Neural cell (in vitro differentiated cells): ENCODE measurements around the gene DIMT1. TPM values are rescaled to one million over a fixed set of nuclear protein-coding genes. Genes with fewer than 3 reads are reported as not detected.

Experiments used
- H2AFZ ChIP-seq: fragments of 200-600, 300-800 bp; sonication (generic), shearing (Covaris generic); 2 replicates; pipeline ENCODE4 v1.6.0; 2014; ENCODE audit warnings: low read depth, mild to moderate bottlenecking, antibody characterized with exemption, low read length, moderate library complexity
- H3F3A ChIP-seq: fragments of 200-600 bp; shearing (Covaris generic); 2 replicates; pipeline ENCODE4 v1.6.1; 2016; ENCODE audit warnings: mild to moderate bottlenecking, moderate library complexity, mixed read lengths, antibody characterized with exemption, low read length; ENCODE audit not compliant: insufficient read depth, poor library complexity, severe bottlenecking
- H3K27ac ChIP-seq: fragments of 200-600, 300-800 bp; sonication (generic), shearing (Covaris generic); 2 replicates; pipeline ENCODE4 v1.5.1; 2014; ENCODE audit warnings: mild to moderate bottlenecking, low read length, moderate library complexity
- H3K27me3 ChIP-seq: fragments of 300-800, 200-600 bp; sonication (generic), shearing (Covaris generic); 2 replicates; pipeline ENCODE4 v1.6.0; 2014; ENCODE audit warnings: mild to moderate bottlenecking, low read depth, low read length, moderate library complexity; ENCODE audit not compliant: insufficient read depth
- H3K36me3 ChIP-seq: fragments of 300-800, 200-600 bp; sonication (generic), shearing (Covaris generic); 2 replicates; pipeline ENCODE4 v1.5.1; 2014; ENCODE audit warnings: mild to moderate bottlenecking, antibody characterized with exemption, low read length, moderate library complexity; ENCODE audit not compliant: insufficient read depth
- H3K4me2 ChIP-seq: fragments of 300-800, 200-600 bp; sonication (generic), shearing (Covaris generic); 2 replicates; pipeline ENCODE4 v1.6.0; 2014; ENCODE audit warnings: mild to moderate bottlenecking, low read length
- H3K4me3 ChIP-seq: fragments of 300-800, 200-600 bp; sonication (generic), shearing (Covaris generic); 2 replicates; pipeline ENCODE4 v1.5.1; 2014; ENCODE audit warnings: mild to moderate bottlenecking, low read length, moderate library complexity
- H3K79me2 ChIP-seq: fragments of 200-600 bp; shearing (Covaris generic); replicated peaks from 2 replicates; pipeline ENCODE4 v1.6.0; 2014; ENCODE audit warnings: mild to moderate bottlenecking, low read length, moderate library complexity; ENCODE audit not compliant: insufficient read depth
- H3K9ac ChIP-seq: fragments of 300-800, 200-600 bp; sonication (generic), shearing (Covaris generic); 2 replicates; pipeline ENCODE4 v1.6.1; 2016; ENCODE audit warnings: mild to moderate bottlenecking, low read length, mixed read lengths
- H3K9me2 ChIP-seq: fragments of 200-600 bp; shearing (Covaris generic); 2 replicates; pipeline ENCODE4 v1.6.1; 2016; ENCODE audit warnings: mild to moderate bottlenecking, low read length, mixed read lengths; ENCODE audit not compliant: insufficient read depth
- H3K9me3 ChIP-seq: fragments of 200-600, 300-800 bp; sonication (generic), shearing (Covaris generic); 2 replicates; pipeline ENCODE4 v1.6.1; 2016; ENCODE audit warnings: mild to moderate bottlenecking, mixed run types, low read length, moderate library complexity, mixed read lengths
- H4K20me1 ChIP-seq: fragments of 200-600 bp; shearing (Covaris generic); 2 replicates; pipeline ENCODE4 v1.6.1; 2016; ENCODE audit warnings: mild to moderate bottlenecking, mixed run types; ENCODE audit not compliant: insufficient read depth
- CTCF ChIP-seq: fragments of 450-650 bp; IDR thresholded peaks from 2 replicates; pipeline ENCODE4 v1.5.1; 2014; ENCODE audit warnings: antibody characterized with exemption, mild to moderate bottlenecking, moderate library complexity; ENCODE audit not compliant: poor library complexity, severe bottlenecking
- EP300 ChIP-seq: fragments of 450-650 bp; conservative IDR thresholded peaks from 2 replicates; pipeline ENCODE4 v1.6.1; 2014; ENCODE audit warnings: antibody characterized with exemption, mild to moderate bottlenecking, moderate library complexity; ENCODE audit not compliant: poor library complexity, severe bottlenecking
- EZH2 ChIP-seq: fragments of 200-600, 300-800 bp; shearing (Covaris generic), sonication (generic); IDR thresholded peaks from 2 replicates; pipeline ENCODE4 v1.6.1; 2014; ENCODE audit warnings: antibody characterized with exemption, low read length, borderline replicate concordance, mild to moderate bottlenecking; ENCODE audit not compliant: insufficient read depth, poor library complexity, severe bottlenecking
- MXI1 ChIP-seq: fragments of 450-650 bp; conservative IDR thresholded peaks from 2 replicates; pipeline ENCODE4 v1.6.1; 2014; ENCODE audit warnings: antibody characterized with exemption, mild to moderate bottlenecking; ENCODE audit not compliant: poor library complexity, severe bottlenecking
- POLR2AphosphoS5 ChIP-seq: IDR thresholded peaks from 2 replicates; pipeline ENCODE4 v1.6.1; 2012
- RAD21 ChIP-seq: fragments of 450-650 bp; conservative IDR thresholded peaks from 2 replicates; pipeline ENCODE4 v1.6.1; 2014; ENCODE audit warnings: antibody characterized with exemption, mild to moderate bottlenecking, moderate library complexity
- REST ChIP-seq: IDR thresholded peaks from 2 replicates; pipeline ENCODE4 v1.6.1; 2012; ENCODE audit warnings: borderline replicate concordance
- SMC3 ChIP-seq: fragments of 450-650 bp; conservative IDR thresholded peaks from 2 replicates; pipeline ENCODE4 v1.6.1; 2014; ENCODE audit warnings: antibody characterized with exemption, mild to moderate bottlenecking, moderate library complexity; ENCODE audit not compliant: poor library complexity
- TAF1 ChIP-seq: IDR thresholded peaks from 2 replicates; pipeline ENCODE4 v1.6.1; 2012; ENCODE audit warnings: low read depth
- polyA plus RNA-seq: library from polyadenylated mRNA; depleted of rRNA; stranded (reverse); fragments of >200 nt; gene quantifications from 2 replicates; pipeline ENCODE4 v1.2.3, GENCODE V29; 2014

DIMT1 gene
- polyA plus RNA-seq, 1 donor from 2014 or later: 15.2 TPM

- Histone ChIP-seq H3K9me2 (no peaks in the 10 kb centered on the region), H4K20me1 (no peaks in the 10 kb centered on the region), H3K9me3 (no peaks in the 10 kb centered on the region), H3K4me2 (no peak overlapping the region), H3K9ac (no peak overlapping the region), H3K79me2 (peaks cover 4% of the 10 kb centered on the region), H3K4me3 (no peak overlapping the region), H3K27me3 (no peaks in the 10 kb centered on the region), H2AFZ (no peak overlapping the region), H3F3A (no peaks in the 10 kb centered on the region), H3K27ac (no peak overlapping the region), H3K36me3 (no peaks in the 10 kb centered on the region)
- TF ChIP-seq EP300 (no peak), POLR2AphosphoS5 (no peak), RAD21 (no peak), TAF1 (no peak), SMC3 (no peak), EZH2 (no peak), MXI1 (no peak), REST (no peak), CTCF (no peak)
These were observed 28.3 kb upstream of the DIMT1 start for GRCh38 chr5:62431735-62432620.

- H3K79me2 ChIP-seq: peaks cover 5% of the 10 kb centered on the region
- no peaks in the 10 kb centered on the region for H3F3A ChIP-seq
- no peaks in the 10 kb centered on the region for H3K9me2 ChIP-seq
- H3K27ac ChIP-seq: no peak overlapping the region
- no peaks in the 10 kb centered on the region for H3K36me3 ChIP-seq
- H2AFZ ChIP-seq: no peak overlapping the region
- no peaks in the 10 kb centered on the region for H3K27me3 ChIP-seq
- H4K20me1 ChIP-seq: no peaks in the 10 kb centered on the region
- no peak overlapping the region for H3K9ac ChIP-seq
- no peak for TF ChIP-seq RAD21
- no peak for TF ChIP-seq TAF1
- no peak for TF ChIP-seq CTCF
- no peak for TF ChIP-seq EP300
- no peak for TF ChIP-seq EZH2
- no peak for TF ChIP-seq REST
- TF ChIP-seq SMC3: no peak
- TF ChIP-seq POLR2AphosphoS5: no peak
- TF ChIP-seq MXI1: no peak
- no peaks in the 10 kb centered on the region for H3K9me3 ChIP-seq
- H3K4me3 ChIP-seq: no peak overlapping the region
- no peak overlapping the region for H3K4me2 ChIP-seq
These were observed 21.1 kb upstream of the DIMT1 start for GRCh38 chr5:62424763-62425162.
